ENCODE data around the gene LRRC8B.

GRCh38 chr1:89503690-89504089, 20.9 kb upstream of the LRRC8B start:
- no peak for TF ChIP-seq CTCF (IDR thresholded peaks at IDR 0.05)
- no peak for TF ChIP-seq POLR2AphosphoS5 (IDR thresholded peaks at IDR 0.05)
- no peak for TF ChIP-seq POLR2A (IDR thresholded peaks at IDR 0.05)

Measured in breast epithelium (tissue), 3 donors.